GM13976 (cell line): ENCODE measurements around the gene PIM1.

Experiments used
- DNase-seq: peaks from one replicate; pipeline ENCODE4 v3.0.0; 2012; ENCODE audit warnings: low spot score
- CTCF ChIP-seq: IDR thresholded peaks from 2 replicates; pipeline ENCODE4 v1.5.1; 2012; ENCODE audit warnings: borderline replicate concordance, mild to moderate bottlenecking; ENCODE audit not compliant: insufficient read depth; ENCODE audit errors: extremely low read depth, missing control alignments, control extremely low read depth
- in situ Hi-C: fragments of 300-500 bp; cut with MboI; formaldehyde crosslinking; loops from one replicate; pipeline ENCODE4 v1.12.0; 2022; ENCODE audit warnings: low sequenced_read_pairs, mixed read lengths, inconsistent platforms; ENCODE audit not compliant: unreplicated experiment

Gene PIM1

GRCh38 chr6:37138856-37139229 lies 31.1 kb upstream of the PIM1 start:
- no peak for DNase-seq
- in situ Hi-C loops = no loop called here
- no peak for TF ChIP-seq CTCF

- no peak for DNase-seq
- TF ChIP-seq CTCF = no peak
- in situ Hi-C loops = no loop called here
Measured at GRCh38 chr6:37139230-37139962, 30.6 kb upstream of the PIM1 start.

- no peak for TF ChIP-seq CTCF
- in situ Hi-C loops = no loop called here
- no peak for DNase-seq
Measured at GRCh38 chr6:37140145-37140544, 29.8 kb upstream of the PIM1 start.

- in situ Hi-C loops = no loop called here
- TF ChIP-seq CTCF = no peak
- no peak for DNase-seq
Measured at GRCh38 chr6:37141281-37142049, 28.5 kb upstream of the PIM1 start.

- no peak for TF ChIP-seq CTCF
- in situ Hi-C loops = no loop called here
- no peak for DNase-seq
Measured at GRCh38 chr6:37142050-37142614, 27.8 kb upstream of the PIM1 start.

GRCh38 chr6:37143585-37143984 lies 26.4 kb upstream of the PIM1 start:
- DNase-seq = no peak
- in situ Hi-C loops = no loop called here
- TF ChIP-seq CTCF = no peak
